Upper lobe of right lung (tissue), 1 donor: ENCODE results near the gene SBF1. TPM values are rescaled to one million over a fixed set of nuclear protein-coding genes. Genes with fewer than 3 reads are reported as not detected.
A peak's percentile ranks its signal among the peaks of the same experiment; 100 is the strongest.

Source experiments
- ATAC-seq: fragments of 200-7000 bp; cut with Tn5 transposase; one replicate; pipeline ENCODE4 v1.9.1; 2020; ENCODE audit warnings: mild to moderate bottlenecking, moderate library complexity
- DNase-seq: peaks from one replicate; pipeline ENCODE4 v3.0.0-alpha.2; 2020
- H3K27ac ChIP-seq: fragments of 200-600 bp; one replicate; pipeline ENCODE4 v1.8.0; 2022
- H3K27me3 ChIP-seq: fragments of 200-600 bp; one replicate; pipeline ENCODE4 v1.8.0; 2022; ENCODE audit warnings: mild to moderate bottlenecking
- H3K36me3 ChIP-seq: fragments of 200-600 bp; one replicate; pipeline ENCODE4 v1.8.0; 2022
- H3K4me1 ChIP-seq: fragments of 200-600 bp; one replicate; pipeline ENCODE4 v1.8.0; 2022
- H3K4me3 ChIP-seq: fragments of 200-600 bp; one replicate; pipeline ENCODE4 v1.8.0; 2022; ENCODE audit warnings: mild to moderate bottlenecking
- H3K9me3 ChIP-seq: fragments of 200-600 bp; one replicate; pipeline ENCODE4 v1.8.0; 2022
- CTCF ChIP-seq: fragments of 200-600 bp; IDR thresholded peaks from one replicate; pipeline ENCODE4 v1.8.0; 2022; ENCODE audit warnings: antibody characterized with exemption
- intact Hi-C: fragments of 100-400 bp; cut with DNase I; formaldehyde crosslinking; loops from one replicate; pipeline ENCODE4 v1.11.0; 2022
- total RNA-seq: library from RNA; stranded (reverse); fragmentation: NEBNext Ultra II Directional; extraction: Animal tissue kit (Norgen Biotek cat#: 25700); gene quantifications from one replicate; pipeline ENCODE4 v1.2.1, GENCODE V29; 2021
- donor health status: DM: no; HTN: yes; CAD: no; lungs with severe emphysema.

The SBF1 gene
- total RNA-seq, 1 donor from 2014 or later: 69.4 TPM

DNA sequence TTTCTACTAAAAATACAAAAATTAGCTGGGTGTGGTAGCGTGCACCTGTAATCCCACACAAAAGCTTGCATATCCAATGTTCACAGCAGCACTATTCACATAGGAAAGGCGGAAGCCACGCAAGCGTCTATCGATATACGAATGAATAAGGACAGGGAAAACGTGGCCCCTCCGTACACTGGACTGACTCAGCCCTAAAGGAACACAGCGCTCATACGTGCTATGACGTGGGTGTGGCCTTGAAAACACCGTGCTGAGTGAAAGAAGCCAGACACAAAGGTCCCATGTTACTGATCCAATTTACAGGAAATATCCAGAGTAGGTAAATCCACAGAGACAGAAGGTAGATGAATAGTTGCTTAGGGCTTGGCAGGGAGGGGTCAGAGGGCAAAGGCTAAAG, 25.6 kb upstream of the SBF1 start:
- DNase-seq (no peak), ATAC-seq (no peak)
- Histone ChIP-seq H3K27ac (no peak overlapping the region), H3K9me3 (no peaks in the 10 kb centered on the region), H3K36me3 (peaks cover 25% of the 10 kb centered on the region), H3K4me3 (no peak overlapping the region), H3K4me1 (peaks cover 5% of the 10 kb centered on the region), H3K27me3 (no peaks in the 10 kb centered on the region)
- intact Hi-C loops: loop anchor here (10.0 kb wide), 1 partner anchor 236 kb away; the partner anchor contains the start of gene MAPK12
- no peak for TF ChIP-seq CTCF

DNA sequence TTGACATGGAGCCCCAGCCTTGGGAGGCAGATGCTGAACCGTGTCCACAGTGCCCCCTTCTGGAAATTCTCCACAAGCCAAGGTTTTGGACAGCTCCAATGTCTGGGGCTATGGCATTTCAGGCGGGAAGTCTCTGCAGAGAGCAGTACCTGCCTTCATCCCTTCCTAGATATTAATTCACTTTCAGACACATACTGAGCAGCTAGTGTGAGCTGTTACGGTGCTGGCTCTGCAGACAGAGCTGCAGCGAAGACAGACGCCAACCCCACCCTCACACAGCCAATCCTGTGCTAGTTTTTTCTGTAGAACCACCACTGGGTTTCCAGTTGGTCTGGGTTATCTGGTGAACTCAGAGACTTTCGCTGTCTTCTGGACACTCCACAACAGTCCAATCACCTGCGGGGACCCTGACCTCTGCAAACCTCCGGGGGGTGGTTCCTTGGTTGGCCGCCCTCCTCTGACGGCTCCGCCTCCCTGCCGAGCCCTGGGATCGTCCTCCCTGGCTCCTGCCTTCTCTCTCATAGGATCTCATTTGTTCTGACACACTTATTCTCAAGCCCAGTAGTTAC, 23.6 kb upstream of the SBF1 start:
- DNase-seq (no peak), ATAC-seq (peak; percentile 94)
- peak; percentile 69 for TF ChIP-seq CTCF
- Histone ChIP-seq H3K27ac (no peak overlapping the region), H3K4me1 (peaks cover 5% of the 10 kb centered on the region), H3K9me3 (no peaks in the 10 kb centered on the region), H3K36me3 (peaks cover 12% of the 10 kb centered on the region), H3K4me3 (no peak overlapping the region), H3K27me3 (no peaks in the 10 kb centered on the region)
- intact Hi-C loops: no loop called here

DNA sequence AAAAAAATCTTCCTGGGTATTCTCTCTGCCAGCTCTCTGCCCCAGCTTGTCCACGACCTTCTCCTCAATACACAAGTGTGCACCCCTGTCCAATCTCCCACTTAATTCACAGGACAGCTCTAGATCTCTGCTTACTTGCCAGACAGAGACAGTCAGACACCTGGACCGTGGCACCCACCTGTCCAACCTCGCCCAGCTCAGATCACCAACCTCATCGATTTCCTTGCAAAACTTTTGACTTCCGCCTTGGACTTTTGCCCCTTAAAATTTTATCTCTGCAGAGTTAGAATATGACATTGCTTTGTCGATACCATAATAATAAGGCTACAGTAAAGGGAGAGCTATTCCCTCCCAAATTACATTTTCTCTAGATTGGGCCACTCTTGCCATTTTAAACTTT, 22.3 kb upstream of the SBF1 start:
- Histone ChIP-seq H3K4me1 (peaks cover 5% of the 10 kb centered on the region), H3K4me3 (no peak overlapping the region), H3K36me3 (no peaks in the 10 kb centered on the region), H3K27me3 (no peaks in the 10 kb centered on the region), H3K27ac (no peak overlapping the region), H3K9me3 (no peaks in the 10 kb centered on the region)
- intact Hi-C loops: no loop called here
- ATAC-seq: no peak
- no peak for TF ChIP-seq CTCF
- no peak for DNase-seq

DNA sequence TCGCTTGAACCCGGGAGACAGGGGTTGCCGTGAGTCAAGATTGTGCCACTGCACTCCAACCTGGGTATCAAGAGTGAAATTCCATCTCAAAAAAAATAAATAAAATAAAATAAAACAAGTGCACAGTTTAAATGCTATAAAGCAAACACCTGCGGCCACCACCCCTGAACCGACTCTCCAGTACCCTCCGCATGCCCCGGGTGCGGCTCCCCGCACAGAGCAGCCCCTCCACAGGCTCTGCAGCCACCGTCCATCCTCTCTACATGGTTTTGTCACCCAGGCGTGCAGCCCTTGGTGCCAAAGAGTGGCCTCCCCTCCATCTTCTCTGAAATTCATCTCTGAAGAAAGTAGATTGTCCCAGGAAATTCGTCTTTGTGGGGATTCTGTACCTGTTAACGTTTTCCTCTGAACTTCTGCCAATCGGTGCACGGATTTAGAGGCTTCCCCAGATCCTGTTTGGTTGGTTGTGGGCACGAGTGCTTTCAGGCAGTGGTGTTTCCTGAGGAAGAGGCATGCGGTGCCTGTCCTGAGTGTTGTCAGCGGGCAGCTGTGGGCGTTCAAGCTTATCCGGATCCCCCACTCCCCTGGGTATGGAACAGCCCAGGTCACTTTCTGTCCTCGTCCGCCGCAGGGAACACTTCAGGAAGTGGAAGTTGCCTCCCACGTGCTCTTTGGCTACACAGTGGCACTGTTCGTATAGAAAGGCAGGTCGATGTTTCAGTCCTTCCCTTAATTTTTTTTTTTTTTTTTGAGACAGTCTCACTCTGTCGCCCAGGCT, 15.9 kb upstream of the SBF1 start:
- no peaks in the 10 kb centered on the region for H3K4me1 ChIP-seq
- peak; percentile 77 for DNase-seq
- no peaks in the 10 kb centered on the region for H3K27me3 ChIP-seq
- H3K27ac ChIP-seq: no peak overlapping the region
- H3K4me3 ChIP-seq: no peak overlapping the region
- intact Hi-C loops: no loop called here
- H3K9me3 ChIP-seq: no peaks in the 10 kb centered on the region
- TF ChIP-seq CTCF: no peak
- no peaks in the 10 kb centered on the region for H3K36me3 ChIP-seq
- peak; percentile 81 for ATAC-seq

- H3K27me3 ChIP-seq: no peaks in the 10 kb centered on the region
- H3K4me1 ChIP-seq: no peaks in the 10 kb centered on the region
- no peak for DNase-seq
- no peak for TF ChIP-seq CTCF
- no peak overlapping the region for H3K27ac ChIP-seq
- ATAC-seq: no peak
- H3K36me3 ChIP-seq: no peaks in the 10 kb centered on the region
- intact Hi-C loops: no loop called here
- no peaks in the 10 kb centered on the region for H3K9me3 ChIP-seq
- H3K4me3 ChIP-seq: no peak overlapping the region
Observed at GRCh38 chr22:50489363-50490243, 14.8 kb upstream of the SBF1 start.
